GM12878 (cell line): Measurements from ENCODE around the gene RNF34.

ENCODE experiments used
- BCL11A ChIP-seq: IDR thresholded peaks from 2 replicates; pipeline ENCODE4 v1.6.1; 2011; ENCODE audit warnings: low read depth, low read length
- CTCF ChIP-seq, 3 experiments: IDR thresholded peaks in 2 of 3; conservative IDR thresholded peaks in 1 of 3; 2 replicates each; pipeline ENCODE4 v1.5.1; 2011; ENCODE audit warnings: low read depth in 3 of 3, low read length in 3 of 3, mild to moderate bottlenecking in 3 of 3, control low read depth in 2 of 3, moderate library complexity in 2 of 3, inconsistent platforms in 1 of 3, mixed read lengths in 1 of 3; ENCODE audit not compliant: control insufficient read depth in 2 of 3, insufficient read depth in 1 of 3; ENCODE audit errors: extremely low read depth in 1 of 3
- CUX1 ChIP-seq: IDR thresholded peaks from 2 replicates; pipeline ENCODE4 v1.6.1; 2012; ENCODE audit warnings: improper control_type of control experiment, low read depth, low read length; ENCODE audit not compliant: insufficient replicate concordance
- IRF3 ChIP-seq: fragments of 450-650 bp; IDR thresholded peaks from 2 replicates; pipeline ENCODE4 v1.6.1; 2014; ENCODE audit warnings: mild to moderate bottlenecking
- JUNB ChIP-seq: IDR thresholded peaks from 2 replicates; pipeline ENCODE4 v1.6.1; 2016; ENCODE audit warnings: antibody characterized with exemption, mild to moderate bottlenecking
- NBN ChIP-seq: fragments of 450-650 bp; IDR thresholded peaks from 2 replicates; pipeline ENCODE4 v1.6.1; 2016
- PBX3 ChIP-seq: IDR thresholded peaks from 2 replicates; pipeline ENCODE4 v1.6.1; 2011; ENCODE audit warnings: mild to moderate bottlenecking, low read depth, low read length, moderate library complexity; ENCODE audit not compliant: insufficient replicate concordance
- POLR2A ChIP-seq: IDR thresholded peaks from 2 replicates; pipeline ENCODE4 v1.6.1; 2011; ENCODE audit warnings: low read depth, mild to moderate bottlenecking, low read length
- POLR2AphosphoS5 ChIP-seq: IDR thresholded peaks from 2 replicates; pipeline ENCODE4 v1.6.1; 2011; ENCODE audit warnings: mild to moderate bottlenecking, low read length, inconsistent platforms
- PRDM15 ChIP-seq: fragments of 450-650 bp; formaldehyde crosslinking; IDR thresholded peaks from 2 replicates; pipeline ENCODE4 v1.4.0; 2020; ENCODE audit warnings: mild to moderate bottlenecking, moderate library complexity
- REST ChIP-seq: IDR thresholded peaks from 2 replicates; pipeline ENCODE4 v1.6.1; 2012; ENCODE audit warnings: mild to moderate bottlenecking, low read depth, low read length
- TAF1 ChIP-seq: IDR thresholded peaks from 2 replicates; pipeline ENCODE4 v1.6.1; 2011; ENCODE audit warnings: mild to moderate bottlenecking, low read depth, low read length, borderline replicate concordance
- ZNF274 ChIP-seq: IDR thresholded peaks from one replicate; pipeline ENCODE4 v1.8.0; 2011; ENCODE audit not compliant: insufficient read length, insufficient read depth

- TF ChIP-seq IRF3 (no peak), TAF1 (no peak), ZNF274 (no peak), BCL11A (no peak), CUX1 (no peak), REST (no peak), POLR2A (no peak), CTCF (IDR thresholded peaks at IDR 0.05 in 2 of 3, conservative IDR thresholded peaks at IDR 0.05 in 1 of 3; ENCODE audit: control insufficient read depth in 2 of 3, extremely low read depth in 1 of 3, insufficient read depth in 1 of 3, low read depth in 3 of 3, low read length in 3 of 3) (no peak), PRDM15 (CRISPR knock-in tag) (no peak), JUNB (no peak), PBX3 (no peak), POLR2AphosphoS5 (no peak; the same call in 1 of the 2 replicates), NBN (no peak)
Measured at GRCh38 chr12:121405211-121405610, 5.3 kb downstream of the RNF34 start.
